GM12875 (cell line): ENCODE results near the gene COL9A3.

Experiments
- H3K4me3 ChIP-seq: one replicate; pipeline ENCODE4 v1.5.1; 2011; ENCODE audit warnings: low read depth, low read length, control low read depth
- TF ChIP-seq, protein P1 (sequence below): IDR thresholded peaks from 2 replicates; pipeline ENCODE4 v1.5.1; 2011; ENCODE audit warnings: low read depth, mild to moderate bottlenecking, control low read depth, inconsistent platforms, low read length, moderate library complexity, borderline replicate concordance; ENCODE audit not compliant: insufficient read depth

COL9A3 gene

DNA sequence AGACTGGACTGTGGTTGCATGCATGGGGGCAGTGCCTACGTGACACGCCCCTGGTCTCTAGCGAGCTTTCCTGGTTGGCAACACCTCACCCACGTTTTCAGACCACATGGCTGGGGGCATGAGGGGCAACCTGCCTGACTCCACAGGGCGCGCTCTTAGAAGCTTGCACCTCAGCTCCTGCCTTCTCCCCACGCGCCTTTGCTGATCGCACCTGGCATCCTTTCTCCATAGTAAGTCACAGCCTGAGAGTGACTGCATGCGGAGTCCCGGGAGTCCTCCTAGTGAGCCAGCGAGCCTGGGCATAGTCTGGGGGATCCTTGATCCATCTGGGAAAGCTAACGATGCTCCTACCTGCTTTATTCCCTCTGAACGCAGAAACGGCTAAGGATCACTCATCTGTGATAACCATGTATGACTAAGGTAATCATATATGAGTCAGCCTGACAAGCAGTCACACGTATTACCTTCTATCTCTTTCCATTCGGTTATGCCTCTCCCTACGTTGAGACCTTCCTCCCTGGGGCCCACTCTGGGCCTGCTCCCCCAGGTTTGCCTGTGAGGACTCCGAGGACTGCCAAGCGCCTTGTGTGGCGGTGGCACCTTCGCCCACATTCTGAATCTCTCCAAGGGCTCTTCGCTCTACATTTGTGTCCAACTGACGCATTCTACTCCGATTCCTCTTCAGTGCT is 40.2 kb downstream of the COL9A3 start:
- H3K4me3 ChIP-seq, result no peak overlapping the region
- TF ChIP-seq, protein P1, sequence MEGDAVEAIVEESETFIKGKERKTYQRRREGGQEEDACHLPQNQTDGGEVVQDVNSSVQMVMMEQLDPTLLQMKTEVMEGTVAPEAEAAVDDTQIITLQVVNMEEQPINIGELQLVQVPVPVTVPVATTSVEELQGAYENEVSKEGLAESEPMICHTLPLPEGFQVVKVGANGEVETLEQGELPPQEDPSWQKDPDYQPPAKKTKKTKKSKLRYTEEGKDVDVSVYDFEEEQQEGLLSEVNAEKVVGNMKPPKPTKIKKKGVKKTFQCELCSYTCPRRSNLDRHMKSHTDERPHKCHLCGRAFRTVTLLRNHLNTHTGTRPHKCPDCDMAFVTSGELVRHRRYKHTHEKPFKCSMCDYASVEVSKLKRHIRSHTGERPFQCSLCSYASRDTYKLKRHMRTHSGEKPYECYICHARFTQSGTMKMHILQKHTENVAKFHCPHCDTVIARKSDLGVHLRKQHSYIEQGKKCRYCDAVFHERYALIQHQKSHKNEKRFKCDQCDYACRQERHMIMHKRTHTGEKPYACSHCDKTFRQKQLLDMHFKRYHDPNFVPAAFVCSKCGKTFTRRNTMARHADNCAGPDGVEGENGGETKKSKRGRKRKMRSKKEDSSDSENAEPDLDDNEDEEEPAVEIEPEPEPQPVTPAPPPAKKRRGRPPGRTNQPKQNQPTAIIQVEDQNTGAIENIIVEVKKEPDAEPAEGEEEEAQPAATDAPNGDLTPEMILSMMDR, result no peak

DNA sequence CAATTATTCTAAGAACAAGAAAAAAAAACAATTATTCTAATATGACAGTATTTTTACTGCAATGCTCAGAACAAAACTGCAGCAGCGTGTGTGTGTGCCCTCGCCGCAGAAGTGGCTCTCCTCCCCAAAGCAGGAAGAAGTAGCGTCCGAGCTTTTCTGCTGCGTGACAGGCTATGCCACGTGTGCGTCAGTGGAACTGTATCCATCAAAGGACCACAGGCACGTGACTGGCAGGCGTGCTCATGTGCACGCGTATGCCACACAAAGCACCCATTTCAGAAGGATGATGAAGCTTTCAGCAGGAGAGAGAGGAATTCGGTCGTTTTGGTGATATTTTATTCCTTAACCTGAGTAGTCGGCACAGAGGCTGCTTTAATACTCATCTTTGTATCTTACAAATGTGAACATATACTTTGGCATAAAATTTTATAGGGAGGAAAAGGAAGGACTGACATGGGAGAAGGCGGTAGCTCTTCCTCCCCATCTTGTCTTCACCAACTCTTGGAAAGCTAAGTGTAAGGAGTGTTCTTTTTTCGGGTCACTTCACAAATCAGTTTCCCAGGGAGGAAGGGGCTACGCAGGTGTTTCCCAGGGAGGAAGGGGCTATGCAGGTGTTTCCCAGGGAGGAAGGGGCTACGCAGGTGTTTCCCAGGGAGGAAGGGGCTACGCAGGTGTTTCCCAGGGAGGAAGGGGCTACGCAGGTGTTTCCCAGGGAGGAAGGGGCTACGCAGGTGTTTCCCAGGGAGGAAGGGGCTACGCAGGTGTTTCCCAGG is 41.4 kb downstream of the COL9A3 start:
- TF ChIP-seq, protein P1, result no peak
- H3K4me3 ChIP-seq, result no peak overlapping the region

DNA sequence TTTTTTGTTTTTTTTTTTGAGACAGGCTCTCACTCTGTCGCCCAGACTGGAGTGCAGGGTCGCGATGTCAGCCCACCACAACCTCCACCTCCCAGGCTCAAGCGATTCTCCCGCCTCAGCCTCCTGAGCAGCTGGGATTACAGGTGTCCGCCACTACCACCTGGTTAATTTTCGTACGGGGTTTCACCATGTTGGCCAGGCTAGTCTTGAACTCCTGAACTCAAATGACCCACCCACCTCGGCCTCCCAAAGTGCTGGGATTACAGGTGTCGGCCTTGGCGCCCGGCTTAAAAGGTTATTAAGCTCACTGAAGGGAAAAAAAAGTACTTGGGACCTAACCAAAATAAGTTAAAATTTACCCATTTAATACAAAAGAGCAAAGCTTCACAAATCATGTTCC is 42.9 kb downstream of the COL9A3 start:
- H3K4me3 ChIP-seq, result no peak overlapping the region
- TF ChIP-seq, protein P1, result no peak

DNA sequence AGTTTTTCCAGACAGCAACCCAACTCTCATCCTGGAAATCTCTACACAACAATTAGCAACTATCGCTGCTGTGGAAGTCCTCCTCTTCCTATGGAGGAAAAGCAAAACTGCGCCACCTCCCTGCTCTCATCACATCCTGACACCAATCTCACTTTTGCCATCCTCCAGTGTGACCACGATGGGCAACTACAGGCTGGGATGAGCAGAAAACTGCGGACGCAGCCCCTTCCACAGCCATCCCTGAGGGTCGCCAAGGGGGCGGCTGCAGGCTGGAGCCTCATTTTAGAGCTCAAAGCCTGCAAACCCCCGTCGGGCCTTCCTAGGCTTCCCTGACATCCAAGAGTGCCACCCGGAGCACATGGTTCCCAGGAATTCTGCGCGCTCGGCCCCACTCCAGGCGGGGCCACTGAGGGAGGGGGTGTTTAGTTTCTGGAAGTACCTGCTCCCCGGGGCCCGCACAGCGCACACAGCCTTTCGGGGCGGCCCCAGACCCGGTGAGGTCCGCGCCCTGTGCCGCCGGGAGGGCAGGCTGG is 43.6 kb downstream of the COL9A3 start:
- TF ChIP-seq, protein P1, result no peak

DNA sequence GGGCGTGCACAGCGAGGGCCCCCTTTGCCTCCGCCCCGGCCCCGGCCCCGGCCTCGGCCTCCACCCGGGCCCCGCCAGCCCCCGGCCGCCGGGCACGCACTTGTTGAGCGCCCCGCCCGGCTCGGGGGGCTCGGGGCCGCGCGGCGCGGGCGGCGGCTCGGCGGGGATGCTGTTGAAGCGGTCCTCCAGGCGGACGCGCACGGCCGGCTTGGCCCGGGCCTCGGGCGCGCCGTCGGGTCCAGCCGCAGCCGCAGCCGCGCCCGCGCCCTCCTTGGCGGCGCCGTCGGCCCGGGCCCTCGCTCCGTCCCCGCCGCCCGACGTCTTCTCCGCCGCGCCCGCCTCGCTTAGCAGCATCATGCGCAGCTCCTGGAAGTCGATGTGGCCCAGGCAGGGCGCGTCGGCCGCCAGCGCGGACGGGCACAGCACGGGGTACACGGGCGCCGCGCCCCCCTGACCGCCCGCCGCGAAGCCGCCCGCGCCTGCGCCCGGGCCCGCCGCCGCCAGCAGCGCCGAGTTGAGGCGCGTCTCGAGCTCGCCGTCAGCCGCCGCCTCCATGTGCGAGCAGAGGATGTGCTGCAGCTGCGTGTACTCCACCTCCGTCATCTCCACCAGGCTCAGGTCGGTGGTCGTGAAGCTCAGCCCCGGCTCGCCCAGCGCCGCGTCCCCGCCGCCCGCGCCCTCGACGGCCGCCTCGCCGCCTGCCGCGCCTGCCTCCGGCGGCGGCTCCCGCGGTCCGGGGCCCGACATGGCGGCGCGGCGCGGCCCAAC is 44.3 kb downstream of the COL9A3 start:
- H3K4me3 ChIP-seq, result peak overlapping the region; percentile 41

More for the DNA sequence above, 43.6 kb downstream of the COL9A3 start:
- peak overlapping the region; percentile 32 for H3K4me3 ChIP-seq

DNA sequence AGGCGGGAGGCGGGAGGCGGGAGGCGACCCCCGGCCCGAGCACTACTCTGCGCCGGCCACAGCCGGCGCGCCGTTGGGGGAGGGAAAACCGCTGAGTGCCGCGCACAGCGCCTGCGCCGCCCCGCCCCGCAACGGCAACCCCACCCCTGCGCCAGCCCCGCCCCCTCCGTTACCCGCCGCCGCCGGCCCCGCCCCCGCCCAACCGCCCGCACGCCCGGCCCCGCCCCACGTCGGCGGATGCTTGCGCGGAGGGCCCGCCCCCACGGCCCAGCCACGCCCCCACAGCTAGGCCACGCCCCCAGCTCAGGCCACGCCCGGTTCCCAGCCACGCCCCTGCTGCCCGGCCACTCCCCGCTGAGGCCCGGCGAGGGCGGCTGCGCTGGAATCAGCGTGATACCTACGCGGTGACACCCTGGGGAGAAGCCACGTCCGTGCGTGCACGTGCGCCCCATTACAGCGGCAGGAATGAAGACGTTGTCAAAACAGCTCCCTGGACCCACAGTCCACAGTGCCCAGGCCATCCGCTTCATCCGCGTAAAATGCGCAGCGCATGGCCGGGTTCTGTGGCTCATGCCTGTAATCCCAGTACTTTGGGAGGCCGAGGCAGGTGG is 45.0 kb downstream of the COL9A3 start, which contains the start of gene TCFL5:
TSS of gene TCFL5 (minus strand) at position 97 of the 611 bp plus-strand sequence. CDS start 152 bp downstream, outside the sequence.
- TF ChIP-seq, protein P1, result no peak
- H3K4me3 ChIP-seq, result peak within 1 kb of the TSS; percentile 41

More for the DNA sequence above, 44.3 kb downstream of the COL9A3 start:
- TF ChIP-seq, protein P1, result no peak
